WTC11 (cell line): ENCODE measurements around the gene SREBF1.

Experiments used
- ATF2 ChIP-seq: sonication (generic); formaldehyde crosslinking; IDR thresholded peaks from 2 replicates; pipeline ENCODE4 v1.8.1; 2022; ENCODE audit warnings: low read depth, missing genetic modification reagents, borderline replicate concordance
- CTCF ChIP-seq: fragments of 200-600 bp; IDR thresholded peaks from 2 replicates; pipeline ENCODE4 v1.8.0; 2022; ENCODE audit warnings: antibody characterized with exemption
- GABPB1 ChIP-seq: sonication (generic); formaldehyde crosslinking; IDR thresholded peaks from 2 replicates; pipeline ENCODE4 v1.8.1; 2023; ENCODE audit warnings: mild to moderate bottlenecking, missing genetic modification reagents
- KAT7 ChIP-seq: sonication (generic); formaldehyde crosslinking; IDR thresholded peaks from 2 replicates; pipeline ENCODE4 v1.8.1; 2023; ENCODE audit warnings: missing genetic modification reagents, mild to moderate bottlenecking, borderline replicate concordance
- RORB ChIP-seq: fragments of 250-450 bp; sonication (Bioruptor Pico); IDR thresholded peaks from 2 replicates; pipeline ENCODE4 v1.9.0; 2021; ENCODE audit warnings: mild to moderate bottlenecking
- SMAD3 ChIP-seq: sonication (generic); formaldehyde crosslinking; IDR thresholded peaks from 2 replicates; pipeline ENCODE4 v1.8.0; 2022; ENCODE audit warnings: missing genetic modification reagents, mild to moderate bottlenecking, borderline replicate concordance
- SP1 ChIP-seq: sonication (generic); formaldehyde crosslinking; conservative IDR thresholded peaks from 2 replicates; pipeline ENCODE4 v1.8.1; 2022; ENCODE audit warnings: missing genetic modification reagents
- TCF7 ChIP-seq: sonication (generic); formaldehyde crosslinking; IDR thresholded peaks from 2 replicates; pipeline ENCODE4 v1.8.0; 2022; ENCODE audit warnings: mild to moderate bottlenecking, low read depth, missing genetic modification reagents, moderate library complexity
- USF2 ChIP-seq: sonication (generic); formaldehyde crosslinking; IDR thresholded peaks from 2 replicates; pipeline ENCODE4 v1.8.1; 2023; ENCODE audit warnings: mild to moderate bottlenecking, missing genetic modification reagents, moderate library complexity
- ZNF263 ChIP-seq: sonication (generic); formaldehyde crosslinking; IDR thresholded peaks from 2 replicates; pipeline ENCODE4 v1.8.1; 2022; ENCODE audit warnings: low read depth, mild to moderate bottlenecking, moderate library complexity, missing genetic modification reagents
- ZNF281 ChIP-seq: sonication (generic); formaldehyde crosslinking; IDR thresholded peaks from 2 replicates; pipeline ENCODE4 v1.8.0; 2023; ENCODE audit warnings: mild to moderate bottlenecking, missing genetic modification reagents

- no peak for TF ChIP-seq CTCF
- no peak for TF ChIP-seq KAT7 (CRISPR knock-in tag)
- no peak for TF ChIP-seq TCF7 (CRISPR knock-in tag)
- TF ChIP-seq SMAD3 (CRISPR knock-in tag), result no peak
- no peak for TF ChIP-seq ZNF263 (CRISPR knock-in tag)
- TF ChIP-seq SP1 (CRISPR knock-in tag), result no peak
- TF ChIP-seq USF2 (CRISPR knock-in tag), result no peak
- TF ChIP-seq ATF2 (CRISPR knock-in tag), result no peak
- no peak for TF ChIP-seq RORB (CRISPR knock-in tag)
- no peak for TF ChIP-seq GABPB1
- TF ChIP-seq ZNF281 (CRISPR knock-in tag), result no peak
Observed at GRCh38 chr17:17818088-17818526, 18.7 kb downstream of the SREBF1 start.
